ENCODE results near the gene HHATL. TPM values are rescaled to one million over a fixed set of nuclear protein-coding genes. Genes with fewer than 3 reads are reported as not detected.

HHATL gene
- polyA plus RNA-seq, 3 donors: not detected

DNA sequence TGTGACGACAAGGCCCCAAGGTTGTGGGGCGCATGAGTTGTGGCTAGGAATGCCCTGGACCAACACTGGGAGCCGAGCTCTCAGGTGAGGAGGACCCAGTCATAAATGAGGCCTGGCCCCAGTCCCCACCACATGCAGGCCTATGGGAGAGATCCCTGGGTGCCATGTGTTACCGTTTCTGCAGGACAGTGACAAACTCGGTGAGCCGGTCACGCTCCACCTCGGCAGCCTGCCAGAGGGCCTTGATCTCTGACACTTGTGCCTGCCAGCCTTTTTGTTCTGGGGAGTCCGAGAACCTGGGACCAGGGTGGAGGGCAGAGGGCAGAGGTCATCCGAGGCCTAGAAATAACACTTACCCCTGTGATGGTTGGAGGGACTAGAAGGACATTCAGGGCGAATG is 27.7 kb upstream of the HHATL start:
- no peak overlapping the region for H3K4me3 ChIP-seq (replicated peaks in 1 of 3; ENCODE audit: low read depth in 2 of 3, low read length in 3 of 3)
- WGBS (ENCODE audit: insufficient coverage): 94% methylated on average over 8 of the region's 11 CpGs
- Mint-ChIP-seq H3K27me3 (ENCODE audit: low read depth in 3 of 3) (peaks cover 1 to 14% (median 5%) of the 10 kb centered on the region in 3 donors), H3K9me3 (peaks cover 0 to 5% (median 0%) of the 10 kb centered on the region in 7 donors), H3K27ac (no peak overlapping the region), H3K36me3 (no peaks in the 10 kb centered on the region), H3K4me1 (peaks cover 1% of the 10 kb centered on the region), H3K4me3 (no peak overlapping the region)
- TF ChIP-seq, protein P1, sequence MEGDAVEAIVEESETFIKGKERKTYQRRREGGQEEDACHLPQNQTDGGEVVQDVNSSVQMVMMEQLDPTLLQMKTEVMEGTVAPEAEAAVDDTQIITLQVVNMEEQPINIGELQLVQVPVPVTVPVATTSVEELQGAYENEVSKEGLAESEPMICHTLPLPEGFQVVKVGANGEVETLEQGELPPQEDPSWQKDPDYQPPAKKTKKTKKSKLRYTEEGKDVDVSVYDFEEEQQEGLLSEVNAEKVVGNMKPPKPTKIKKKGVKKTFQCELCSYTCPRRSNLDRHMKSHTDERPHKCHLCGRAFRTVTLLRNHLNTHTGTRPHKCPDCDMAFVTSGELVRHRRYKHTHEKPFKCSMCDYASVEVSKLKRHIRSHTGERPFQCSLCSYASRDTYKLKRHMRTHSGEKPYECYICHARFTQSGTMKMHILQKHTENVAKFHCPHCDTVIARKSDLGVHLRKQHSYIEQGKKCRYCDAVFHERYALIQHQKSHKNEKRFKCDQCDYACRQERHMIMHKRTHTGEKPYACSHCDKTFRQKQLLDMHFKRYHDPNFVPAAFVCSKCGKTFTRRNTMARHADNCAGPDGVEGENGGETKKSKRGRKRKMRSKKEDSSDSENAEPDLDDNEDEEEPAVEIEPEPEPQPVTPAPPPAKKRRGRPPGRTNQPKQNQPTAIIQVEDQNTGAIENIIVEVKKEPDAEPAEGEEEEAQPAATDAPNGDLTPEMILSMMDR (IDR thresholded peaks at IDR 0.05): no peak
- H2AFZ ChIP-seq (ENCODE audit: insufficient read depth, low read depth, low read length, poor library complexity, severe bottlenecking): no peak overlapping the region
- H3K4me2 ChIP-seq (replicated peaks; ENCODE audit: extremely low read depth, low read length, poor library complexity, severe bottlenecking): no peak overlapping the region
- no peaks in the 10 kb centered on the region for H3K79me2 ChIP-seq (ENCODE audit: insufficient read depth, low read length)
- intact Hi-C loops (cut with micrococcal nuclease): no loop called here
- no peaks in the 10 kb centered on the region for H3K9me3 ChIP-seq (replicated peaks in 1 of 2; ENCODE audit: control insufficient read depth in 1 of 2, insufficient read depth in 1 of 2, low read length in 2 of 2)
- H3K9ac ChIP-seq (ENCODE audit: insufficient read depth, low read length, poor library complexity, severe bottlenecking): no peak overlapping the region
- DNase-seq: no peak
- H4K20me1 ChIP-seq (ENCODE audit: insufficient read depth, low read length): no peaks in the 10 kb centered on the region
- H3K36me3 ChIP-seq (replicated peaks in 1 of 2; ENCODE audit: control insufficient read depth in 1 of 2, insufficient read depth in 2 of 2, low read length in 2 of 2): no peaks in the 10 kb centered on the region
- H3K27ac ChIP-seq (ENCODE audit: low read depth in 1 of 2, low read length in 2 of 2): no peak overlapping the region
- H3K4me1 ChIP-seq (ENCODE audit: control insufficient read depth in 1 of 2, insufficient read depth in 2 of 2, low read length in 2 of 2): no peaks in the 10 kb centered on the region
- H3K27me3 ChIP-seq (ENCODE audit: control insufficient read depth in 2 of 2, insufficient read depth in 2 of 2, low read length in 2 of 2): no peaks in the 10 kb centered on the region

DNA sequence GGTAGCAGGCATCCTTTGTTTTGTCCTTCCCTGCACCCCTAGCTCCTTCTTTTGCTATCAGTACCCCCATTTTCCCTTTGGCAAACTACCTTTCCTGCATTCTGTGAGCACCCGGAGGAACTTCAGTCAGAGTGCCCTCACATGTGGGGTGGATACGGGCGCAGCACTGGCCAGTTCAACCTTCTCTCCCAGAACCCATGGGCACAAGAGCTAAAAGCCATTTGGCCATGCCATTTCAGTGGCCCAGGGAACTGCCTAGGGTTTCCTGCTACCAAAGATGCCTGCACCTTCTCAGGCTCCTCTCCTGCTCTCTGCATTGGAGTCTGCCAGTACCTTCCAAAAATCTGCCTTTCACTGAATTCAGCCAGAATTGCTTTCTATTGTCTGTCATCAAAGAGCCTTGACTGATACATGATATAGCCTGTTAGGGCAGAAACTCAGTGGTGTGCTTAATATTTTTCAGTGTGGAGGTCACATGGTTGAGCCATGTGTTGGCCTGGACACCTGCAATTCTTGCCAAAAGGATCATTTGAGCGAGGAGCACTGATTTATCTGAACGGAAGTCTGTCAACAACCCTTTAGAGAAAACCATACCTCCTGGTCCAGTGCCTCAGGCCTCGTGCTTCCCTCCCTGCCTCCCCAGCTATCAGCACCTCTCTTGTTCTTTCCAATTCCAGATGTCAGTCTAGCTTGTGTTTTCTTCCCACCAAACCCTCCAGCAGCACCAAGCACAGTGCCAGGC is 27.0 kb upstream of the HHATL start:
- Histone ChIP-seq H3K36me3 (replicated peaks in 1 of 2; ENCODE audit: control insufficient read depth in 1 of 2, insufficient read depth in 2 of 2, low read length in 2 of 2) (no peaks in the 10 kb centered on the region), H3K27me3 (ENCODE audit: control insufficient read depth in 2 of 2, insufficient read depth in 2 of 2, low read length in 2 of 2) (no peaks in the 10 kb centered on the region), H3K9me3 (replicated peaks in 1 of 2; ENCODE audit: control insufficient read depth in 1 of 2, insufficient read depth in 1 of 2, low read length in 2 of 2) (no peaks in the 10 kb centered on the region), H3K79me2 (ENCODE audit: insufficient read depth, low read length) (no peaks in the 10 kb centered on the region), H3K4me3 (replicated peaks in 1 of 3; ENCODE audit: low read depth in 2 of 3, low read length in 3 of 3) (no peak overlapping the region), H2AFZ (ENCODE audit: insufficient read depth, low read depth, low read length, poor library complexity, severe bottlenecking) (no peak overlapping the region), H4K20me1 (ENCODE audit: insufficient read depth, low read length) (no peaks in the 10 kb centered on the region), H3K27ac (ENCODE audit: low read depth in 1 of 2, low read length in 2 of 2) (no peak overlapping the region), H3K4me2 (replicated peaks; ENCODE audit: extremely low read depth, low read length, poor library complexity, severe bottlenecking) (no peak overlapping the region), H3K9ac (ENCODE audit: insufficient read depth, low read length, poor library complexity, severe bottlenecking) (no peak overlapping the region), H3K4me1 (ENCODE audit: control insufficient read depth in 1 of 2, insufficient read depth in 2 of 2, low read length in 2 of 2) (no peaks in the 10 kb centered on the region)
- Mint-ChIP-seq H3K4me3 (no peak overlapping the region), H3K9me3 (peaks cover 0 to 5% (median 0%) of the 10 kb centered on the region in 7 donors), H3K4me1 (peaks cover 2% of the 10 kb centered on the region), H3K36me3 (no peaks in the 10 kb centered on the region), H3K27ac (no peak overlapping the region), H3K27me3 (ENCODE audit: low read depth in 3 of 3) (peaks cover 1 to 14% (median 3%) of the 10 kb centered on the region in 3 donors)
- WGBS (ENCODE audit: insufficient coverage): 97% methylated on average over 6 of the region's 6 CpGs
- intact Hi-C loops (cut with micrococcal nuclease): no loop called here
- no peak for DNase-seq
- TF ChIP-seq, protein P1 (IDR thresholded peaks at IDR 0.05): no peak

Data from CD14-positive monocyte (primary cell).